Measurements from ENCODE around the gene SBSN. TPM values are rescaled to one million over a fixed set of nuclear protein-coding genes. Genes with fewer than 3 reads are reported as not detected.

SBSN gene
- total RNA-seq, 2 experiments from 2014 or later: not detected

DNA sequence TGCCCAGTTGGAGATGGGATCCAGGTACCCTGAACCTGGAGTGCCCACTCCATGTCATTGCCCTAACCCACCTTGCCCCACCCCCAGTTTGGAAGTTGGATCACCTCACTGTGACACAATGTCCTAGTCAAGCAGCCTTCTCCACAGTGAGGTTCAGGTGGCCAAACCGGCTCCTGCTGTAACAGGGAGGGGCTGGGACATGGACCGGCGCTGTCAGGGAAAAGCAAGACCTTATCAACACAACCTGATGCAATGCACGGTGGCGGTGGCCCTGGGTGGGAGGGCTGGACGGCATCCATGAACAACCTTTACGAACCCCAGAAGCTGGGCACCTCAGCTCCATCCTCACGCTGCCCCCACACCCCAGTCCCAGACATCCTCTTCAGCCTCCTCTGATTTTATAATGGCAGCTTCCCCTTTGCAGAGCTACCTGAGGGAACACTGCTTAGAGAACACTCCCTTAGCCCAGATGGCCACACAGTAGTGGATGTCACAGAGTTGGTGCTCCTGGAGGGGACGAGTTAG is 36.2 kb downstream of the SBSN start:
- Histone ChIP-seq H3K9me3 (ENCODE audit: low read length) (no peaks in the 10 kb centered on the region), H3K9me2 (ENCODE audit: insufficient read depth, low read length) (no peaks in the 10 kb centered on the region), H3K4me3 (ENCODE audit: low read depth, low read length, poor library complexity, severe bottlenecking) (no peak overlapping the region), H3K36me3 (ENCODE audit: insufficient read depth, low read length) (no peaks in the 10 kb centered on the region), H3K27ac (ENCODE audit: low read depth, low read length, poor library complexity, severe bottlenecking) (no peak overlapping the region), H3K4me2 (ENCODE audit: low read length) (no peak overlapping the region), H3K4me1 (ENCODE audit: insufficient read depth, low read length, poor library complexity, severe bottlenecking) (no peaks in the 10 kb centered on the region), H2AFZ (ENCODE audit: low read length) (no peak overlapping the region), H4K20me1 (ENCODE audit: insufficient read depth, low read length) (no peaks in the 10 kb centered on the region), H3K79me2 (ENCODE audit: insufficient read depth, low read depth, low read length) (no peaks in the 10 kb centered on the region)
- DNase-seq (ENCODE audit: low spot score): no peak
- no TSS peak for BruUV-seq (replicated peaks)
- intact Hi-C loops (cut with micrococcal nuclease; ENCODE audit: unreplicated experiment): no loop called here
- ChIA-PET CTCF (ENCODE audit: unreplicated experiment) (no interaction called here), POLR2A (interaction anchor here (0.6 kb wide), 1 partner anchor 1167 kb away, joined by 3 read pairs; no protein-coding TSS in a partner anchor)
- no peak for TF ChIP-seq EZH2phosphoT487 (IDR thresholded peaks at IDR 0.05; ENCODE audit: borderline replicate concordance, low read depth, low read length)
- TF ChIP-seq, protein P1, sequence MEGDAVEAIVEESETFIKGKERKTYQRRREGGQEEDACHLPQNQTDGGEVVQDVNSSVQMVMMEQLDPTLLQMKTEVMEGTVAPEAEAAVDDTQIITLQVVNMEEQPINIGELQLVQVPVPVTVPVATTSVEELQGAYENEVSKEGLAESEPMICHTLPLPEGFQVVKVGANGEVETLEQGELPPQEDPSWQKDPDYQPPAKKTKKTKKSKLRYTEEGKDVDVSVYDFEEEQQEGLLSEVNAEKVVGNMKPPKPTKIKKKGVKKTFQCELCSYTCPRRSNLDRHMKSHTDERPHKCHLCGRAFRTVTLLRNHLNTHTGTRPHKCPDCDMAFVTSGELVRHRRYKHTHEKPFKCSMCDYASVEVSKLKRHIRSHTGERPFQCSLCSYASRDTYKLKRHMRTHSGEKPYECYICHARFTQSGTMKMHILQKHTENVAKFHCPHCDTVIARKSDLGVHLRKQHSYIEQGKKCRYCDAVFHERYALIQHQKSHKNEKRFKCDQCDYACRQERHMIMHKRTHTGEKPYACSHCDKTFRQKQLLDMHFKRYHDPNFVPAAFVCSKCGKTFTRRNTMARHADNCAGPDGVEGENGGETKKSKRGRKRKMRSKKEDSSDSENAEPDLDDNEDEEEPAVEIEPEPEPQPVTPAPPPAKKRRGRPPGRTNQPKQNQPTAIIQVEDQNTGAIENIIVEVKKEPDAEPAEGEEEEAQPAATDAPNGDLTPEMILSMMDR (conservative IDR thresholded peaks at IDR 0.05; ENCODE audit: low read length): no peak

DNA sequence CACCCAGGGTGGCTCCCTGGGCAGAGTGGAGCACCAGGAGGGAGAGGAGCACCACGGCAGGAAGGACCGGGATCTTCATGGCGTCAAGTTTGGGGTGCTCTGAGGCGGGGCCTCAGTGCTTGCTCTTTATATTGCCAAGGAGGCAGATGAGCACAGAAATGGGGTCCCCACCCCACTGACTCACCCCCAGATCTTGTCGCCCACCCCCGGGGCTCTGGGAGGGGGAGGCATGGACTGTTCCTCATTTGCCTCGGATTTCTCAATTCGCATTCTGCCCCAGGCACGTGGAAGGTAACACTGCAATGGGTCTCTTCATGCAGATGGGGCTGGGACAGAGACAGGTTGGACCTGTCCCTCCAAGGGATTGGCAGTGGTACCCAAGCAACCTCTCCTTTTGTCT is 37.7 kb downstream of the SBSN start, which contains the start of gene KRTDAP:
Gene KRTDAP, minus strand, starts transcription at position 101 of the 400 bp plus-strand sequence. Its CDS starts 22 bp downstream, at position 79.
- intact Hi-C loops (cut with micrococcal nuclease; ENCODE audit: unreplicated experiment): no loop called here
- POLR2A ChIA-PET: interaction anchor here (0.7 kb wide), 1 partner anchor 643 kb away, joined by 4 read pairs; no protein-coding TSS in a partner anchor

DNA sequence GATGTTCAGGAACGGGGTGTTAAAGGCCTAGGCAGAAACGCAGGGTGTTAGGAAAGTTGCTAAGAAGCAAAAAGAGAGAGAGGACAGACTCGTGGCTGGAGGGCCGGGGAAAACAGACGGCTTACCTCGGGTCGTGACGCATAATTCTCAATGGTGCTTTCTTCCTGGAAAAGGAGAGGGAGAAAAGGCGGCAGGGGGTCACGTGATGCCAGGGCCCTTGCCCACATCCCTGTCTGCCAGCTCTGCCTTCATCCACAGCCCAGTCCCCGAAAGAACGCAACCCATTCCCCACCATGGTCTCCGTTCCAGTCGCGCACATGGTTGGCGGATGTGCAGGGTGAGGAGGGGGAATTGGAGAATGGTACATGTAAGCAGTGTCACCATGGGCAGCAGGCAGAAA is 39.4 kb downstream of the SBSN start:
- H3K9me2 ChIP-seq (ENCODE audit: insufficient read depth, low read length): no peaks in the 10 kb centered on the region
- intact Hi-C loops (cut with micrococcal nuclease; ENCODE audit: unreplicated experiment): no loop called here
- no peak overlapping the region for H2AFZ ChIP-seq (ENCODE audit: low read length)
- DNase-seq (ENCODE audit: low spot score): no peak
- H3K4me3 ChIP-seq (ENCODE audit: low read depth, low read length, poor library complexity, severe bottlenecking): no peak overlapping the region
- H4K20me1 ChIP-seq (ENCODE audit: insufficient read depth, low read length): no peaks in the 10 kb centered on the region
- BruUV-seq (replicated peaks): no TSS peak
- CTCF ChIA-PET (ENCODE audit: unreplicated experiment): no interaction called here
- no peaks in the 10 kb centered on the region for H3K79me2 ChIP-seq (ENCODE audit: insufficient read depth, low read depth, low read length)
- H3K36me3 ChIP-seq (ENCODE audit: insufficient read depth, low read length): no peaks in the 10 kb centered on the region
- peaks cover 11% of the 10 kb centered on the region for H3K4me1 ChIP-seq (ENCODE audit: insufficient read depth, low read length, poor library complexity, severe bottlenecking)
- POLR2A ChIA-PET: no interaction called here
- no peak overlapping the region for H3K27ac ChIP-seq (ENCODE audit: low read depth, low read length, poor library complexity, severe bottlenecking)
- H3K9me3 ChIP-seq (ENCODE audit: low read length): no peaks in the 10 kb centered on the region
- TF ChIP-seq, protein P1 (conservative IDR thresholded peaks at IDR 0.05; ENCODE audit: low read length): no peak
- no peak for TF ChIP-seq EZH2phosphoT487 (IDR thresholded peaks at IDR 0.05; ENCODE audit: borderline replicate concordance, low read depth, low read length)
- H3K4me2 ChIP-seq (ENCODE audit: low read length): no peak overlapping the region

More for the DNA sequence above, 37.7 kb downstream of the SBSN start, which contains the start of gene KRTDAP:
- Histone ChIP-seq H3K27ac (ENCODE audit: low read depth, low read length, poor library complexity, severe bottlenecking) (no peak within 1 kb of the TSS), H3K4me2 (ENCODE audit: low read length) (no peak within 1 kb of the TSS), H2AFZ (ENCODE audit: low read length) (no peak within 1 kb of the TSS), H3K4me1 (ENCODE audit: insufficient read depth, low read length, poor library complexity, severe bottlenecking) (no peaks in the 10 kb centered on the region), H3K4me3 (ENCODE audit: low read depth, low read length, poor library complexity, severe bottlenecking) (no peak within 1 kb of the TSS), H3K79me2 (ENCODE audit: insufficient read depth, low read depth, low read length) (no peaks in the 10 kb centered on the region), H3K9me2 (ENCODE audit: insufficient read depth, low read length) (no peaks in the 10 kb centered on the region), H3K36me3 (ENCODE audit: insufficient read depth, low read length) (no peaks in the 10 kb centered on the region), H3K9me3 (ENCODE audit: low read length) (no peaks in the 10 kb centered on the region), H4K20me1 (ENCODE audit: insufficient read depth, low read length) (no peaks in the 10 kb centered on the region)
- no peak for TF ChIP-seq EZH2phosphoT487 (IDR thresholded peaks at IDR 0.05; ENCODE audit: borderline replicate concordance, low read depth, low read length)
- TF ChIP-seq, protein P1 (conservative IDR thresholded peaks at IDR 0.05; ENCODE audit: low read length): no peak
- DNase-seq (ENCODE audit: low spot score): no peak
- BruUV-seq (replicated peaks): no TSS peak
- CTCF ChIA-PET (ENCODE audit: unreplicated experiment): no interaction called here
